Erythroblast (primary cell): Measurements from ENCODE around the gene PRDM11.

Experiments used
- GATA1 ChIP-seq: IDR thresholded peaks from 2 replicates; pipeline ENCODE4 v1.6.1; 2011; ENCODE audit warnings: low read depth, mild to moderate bottlenecking, control low read depth, low read length, moderate library complexity
- POLR2A ChIP-seq: IDR thresholded peaks from 2 replicates; pipeline ENCODE4 v1.6.1; 2011; ENCODE audit warnings: mild to moderate bottlenecking, low read length

- no peak for TF ChIP-seq POLR2A
- TF ChIP-seq GATA1, result no peak
These were observed 30.6 kb downstream of the PRDM11 start for GRCh38 chr11:45176996-45177395.
